Right renal pelvis (tissue), 4 donors: ENCODE data around the gene MDGA2. TPM values are rescaled to one million over a fixed set of nuclear protein-coding genes. Genes with fewer than 3 reads are reported as not detected.

ENCODE experiments used
- DNase-seq, 4 donors: peaks; one replicate each; pipeline ENCODE4 v3.0.0-alpha.2; 2013; ENCODE audit warnings: low read depth in 4 of 4, low spot score in 3 of 4, missing footprints in 1 of 4
- polyA plus RNA-seq, 4 donors: library from polyadenylated mRNA; unstranded; fragments of 120-200 nt; gene quantifications; one replicate each; pipeline ENCODE4 v1.2.1, GENCODE V29; 2013; ENCODE audit not compliant: insufficient read length in 4 of 4

The MDGA2 gene
- polyA plus RNA-seq, 4 donors = 1.8 to 2.4 (median 2.1) TPM

DNA sequence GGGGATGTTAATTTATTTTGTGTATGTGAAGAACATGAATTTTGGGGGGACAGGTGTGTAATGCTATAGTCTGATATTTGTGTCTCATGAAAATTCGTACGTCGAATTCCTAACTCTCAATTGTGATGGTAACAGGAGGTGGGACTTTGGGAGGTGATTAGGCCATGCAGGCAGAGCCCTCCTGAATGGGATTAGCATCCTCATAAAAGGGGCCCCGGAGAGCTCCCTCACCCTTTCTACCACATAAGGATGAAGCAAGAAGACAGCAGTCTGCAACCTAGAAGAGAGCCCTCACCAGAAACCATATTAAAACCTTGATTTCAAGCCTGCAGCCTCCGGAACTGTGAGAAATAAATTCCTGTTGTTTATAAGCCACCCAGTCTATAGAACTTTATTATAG lies 165.4 kb downstream of the MDGA2 start:
- DNase-seq = no peak

GRCh38 chr14:47507861-47508260 lies 167.5 kb downstream of the MDGA2 start:
- DNase-seq = no peak

DNA sequence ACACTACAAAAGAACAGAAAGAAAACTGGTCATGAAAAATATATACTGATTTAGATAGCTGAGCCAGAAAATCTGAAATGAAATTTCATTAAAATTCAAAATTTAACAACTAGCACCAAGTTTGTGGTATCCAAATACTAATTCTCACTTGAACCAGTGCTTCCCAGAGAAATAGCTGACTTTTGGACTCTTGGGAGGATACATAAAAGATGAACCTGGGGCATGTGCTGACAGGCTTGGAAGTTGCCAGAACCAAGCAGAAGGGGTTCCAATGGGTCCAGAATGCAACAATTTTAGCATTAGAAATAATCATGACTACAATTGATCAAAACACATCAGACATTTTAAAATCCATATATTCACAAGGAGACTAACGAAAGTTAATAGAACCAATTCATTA lies 175.0 kb downstream of the MDGA2 start:
- DNase-seq = no peak

- DNase-seq = no peak
These were observed 184.6 kb downstream of the MDGA2 start for GRCh38 chr14:47490766-47491165.

GRCh38 chr14:47490353-47490752 lies 185.1 kb downstream of the MDGA2 start:
- DNase-seq = no peak

GRCh38 chr14:47485421-47485820 lies 190.0 kb downstream of the MDGA2 start:
- no peak for DNase-seq

DNA sequence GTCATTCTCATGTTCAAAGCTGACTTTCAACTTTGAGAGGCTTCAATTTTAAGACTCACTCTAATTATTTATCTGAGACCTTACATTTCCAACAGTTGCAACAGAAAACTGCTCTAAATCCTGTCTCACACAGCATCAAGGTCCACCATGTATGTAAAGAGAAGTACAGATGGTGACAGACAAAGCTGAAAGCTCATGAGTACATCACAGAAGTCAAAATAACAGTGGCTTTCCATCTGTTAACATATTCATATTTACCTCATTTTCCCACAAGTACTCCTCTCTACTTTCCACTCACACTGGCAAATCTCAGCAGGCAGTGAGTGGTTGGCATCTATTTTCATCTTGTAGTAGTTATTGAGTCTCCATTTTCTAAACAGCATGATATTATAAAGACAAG lies 192.0 kb downstream of the MDGA2 start:
- no peak for DNase-seq

DNA sequence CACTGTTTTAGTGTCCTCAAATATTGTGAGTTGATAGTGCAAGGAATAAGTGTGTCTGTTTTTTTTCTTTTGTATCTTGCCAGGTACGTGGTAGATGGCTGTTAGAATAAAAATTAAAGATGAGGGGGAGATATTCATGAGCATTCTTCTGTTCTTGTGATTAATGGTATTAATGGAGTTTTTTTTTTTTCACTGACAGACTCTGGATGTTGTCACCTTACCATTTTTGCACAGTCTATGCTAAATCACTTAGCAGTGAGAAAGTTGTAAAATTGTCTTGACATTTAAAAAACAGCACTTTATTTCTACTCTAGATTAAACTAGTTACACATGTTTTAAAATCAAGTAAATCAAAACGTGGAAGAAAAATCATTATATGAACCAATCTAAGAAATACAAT lies 204.3 kb downstream of the MDGA2 start:
- no peak for DNase-seq

DNA sequence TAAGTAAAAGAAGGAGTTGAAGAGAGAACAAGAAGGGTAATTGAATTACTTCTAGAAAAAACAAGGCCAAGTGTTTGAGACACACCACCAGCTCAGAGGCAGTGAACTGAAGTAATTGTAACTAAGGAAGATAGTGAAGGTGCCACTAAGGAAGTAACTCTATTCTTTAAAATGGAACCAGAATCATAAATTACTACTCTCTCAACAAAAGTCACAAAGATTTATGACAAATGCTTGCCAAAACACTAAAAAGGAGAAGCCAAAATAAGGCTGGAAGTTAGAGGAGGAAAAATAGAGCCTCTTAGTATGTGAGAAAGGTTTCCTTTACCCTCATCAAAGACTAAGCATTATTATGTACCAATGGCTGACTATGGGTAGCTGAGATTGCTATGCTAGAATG lies 208.5 kb downstream of the MDGA2 start:
- DNase-seq = no peak

- DNase-seq = no peak
These were observed 221.4 kb downstream of the MDGA2 start for GRCh38 chr14:47454025-47454424.

DNA sequence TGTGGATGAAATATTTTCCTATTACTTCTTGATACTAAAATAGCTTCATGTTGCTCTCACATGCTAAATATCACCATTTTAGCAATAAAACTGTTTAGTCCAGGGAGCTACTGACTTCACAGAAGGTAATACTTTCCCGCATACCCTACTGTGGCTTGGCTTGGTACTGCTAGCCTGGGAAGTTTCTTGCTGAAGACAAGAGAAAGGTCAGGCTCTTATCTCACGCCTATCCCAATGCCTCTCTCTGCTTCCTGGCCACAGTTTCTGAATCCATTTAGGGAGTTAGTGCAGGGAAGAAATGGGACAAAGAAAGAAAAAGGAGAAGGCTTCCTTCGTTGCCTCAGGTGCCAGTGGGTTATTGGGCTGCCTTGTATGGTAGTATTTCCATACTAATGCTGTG lies 228.3 kb downstream of the MDGA2 start:
- DNase-seq = no peak

- DNase-seq = no peak
These were observed 233.2 kb downstream of the MDGA2 start for GRCh38 chr14:47442211-47442610.

DNA sequence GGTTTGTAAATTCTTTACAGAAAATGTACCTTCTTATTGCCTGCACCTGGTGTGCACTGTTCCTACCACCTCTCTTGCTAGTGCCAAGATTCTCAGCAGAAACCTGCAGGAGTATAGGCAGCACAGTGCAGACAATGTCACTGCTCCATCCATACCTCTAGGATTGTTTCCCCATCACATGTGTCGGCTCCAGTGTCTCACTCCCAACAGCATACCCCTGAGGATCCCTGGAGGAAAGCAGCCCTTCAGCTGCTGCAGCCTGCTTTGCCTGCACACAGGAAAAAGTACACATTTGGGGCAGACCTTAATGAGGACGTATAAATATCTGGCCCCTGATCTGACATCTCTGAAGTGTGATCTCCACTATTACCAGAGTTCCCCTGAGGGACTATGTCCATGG lies 235.5 kb downstream of the MDGA2 start:
- DNase-seq = no peak

- no peak for DNase-seq
These were observed 236.7 kb downstream of the MDGA2 start for GRCh38 chr14:47438650-47439140.

DNA sequence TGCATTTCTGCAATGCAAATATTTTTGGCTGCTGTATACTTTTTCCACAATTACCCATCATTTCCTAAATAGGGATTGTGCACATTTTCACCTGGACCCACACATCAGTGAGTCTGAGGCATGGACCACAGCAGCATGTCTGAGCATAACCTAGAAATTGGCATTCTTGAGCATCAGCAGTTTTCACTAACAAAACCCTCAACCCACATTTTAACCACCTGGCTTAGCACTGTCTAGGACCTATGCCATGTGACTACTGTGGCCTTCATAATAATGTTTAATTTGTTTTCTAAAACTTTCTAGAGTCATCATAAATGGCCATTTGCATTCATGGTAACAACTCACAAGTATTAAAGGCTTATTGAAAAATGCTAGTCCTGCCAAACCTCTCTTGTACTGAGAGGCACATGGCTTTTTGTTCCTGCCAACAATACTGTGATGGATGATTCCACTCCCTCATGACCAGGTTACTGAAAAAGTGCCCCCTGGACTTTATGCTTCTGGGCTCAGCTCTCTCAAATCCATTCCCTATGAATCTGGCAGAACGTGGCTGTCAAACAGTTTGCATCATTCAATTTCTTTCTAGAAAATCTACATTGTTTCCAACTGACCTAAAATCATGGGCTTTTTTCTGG lies 240.0 kb downstream of the MDGA2 start:
- DNase-seq = no peak

- no peak for DNase-seq
These were observed 247.8 kb downstream of the MDGA2 start for GRCh38 chr14:47427629-47428028.

- no peak for DNase-seq
These were observed 250.1 kb downstream of the MDGA2 start for GRCh38 chr14:47425302-47425701.

DNA sequence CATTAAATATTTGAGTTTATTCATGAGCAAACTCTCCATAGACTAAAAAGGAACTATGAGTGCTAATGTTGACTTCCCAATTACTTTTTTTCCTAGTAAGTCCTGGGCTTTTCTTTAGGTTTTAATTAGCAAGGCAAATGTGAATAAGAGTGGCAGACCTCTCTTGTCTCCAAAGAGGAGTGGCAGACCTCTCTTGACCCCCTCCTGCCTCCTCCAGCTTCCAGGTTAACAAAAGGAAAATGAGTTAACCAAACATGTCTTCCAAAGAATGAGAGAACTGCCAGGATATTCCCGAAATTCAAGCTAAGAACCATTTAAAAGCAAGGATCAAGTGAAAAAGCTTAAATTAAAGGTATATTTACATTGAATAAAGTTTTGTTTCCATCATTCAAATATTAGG lies 253.2 kb downstream of the MDGA2 start:
- no peak for DNase-seq

GRCh38 chr14:47411523-47411922 lies 263.9 kb downstream of the MDGA2 start:
- no peak for DNase-seq

DNA sequence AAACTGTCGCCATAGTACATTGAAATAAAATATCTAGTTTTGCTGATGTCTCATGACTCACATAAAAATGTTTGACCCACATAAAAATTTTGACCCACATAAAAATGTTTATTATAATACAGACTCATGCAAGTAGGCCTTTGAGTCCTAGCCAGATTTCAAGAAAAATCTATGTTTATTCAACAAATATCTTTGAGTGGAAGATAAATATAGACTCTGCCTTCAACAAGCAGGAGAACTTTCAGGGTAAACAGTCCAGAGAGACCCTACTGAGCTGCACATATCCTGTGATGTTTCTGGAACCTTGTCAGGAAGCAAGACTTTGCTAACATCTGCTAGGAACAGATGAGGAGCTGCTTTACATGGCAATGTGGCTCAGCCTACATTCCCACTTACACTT lies 283.1 kb downstream of the MDGA2 start:
- peak; percentile 29 to 57 (median 52) for DNase-seq

DNA sequence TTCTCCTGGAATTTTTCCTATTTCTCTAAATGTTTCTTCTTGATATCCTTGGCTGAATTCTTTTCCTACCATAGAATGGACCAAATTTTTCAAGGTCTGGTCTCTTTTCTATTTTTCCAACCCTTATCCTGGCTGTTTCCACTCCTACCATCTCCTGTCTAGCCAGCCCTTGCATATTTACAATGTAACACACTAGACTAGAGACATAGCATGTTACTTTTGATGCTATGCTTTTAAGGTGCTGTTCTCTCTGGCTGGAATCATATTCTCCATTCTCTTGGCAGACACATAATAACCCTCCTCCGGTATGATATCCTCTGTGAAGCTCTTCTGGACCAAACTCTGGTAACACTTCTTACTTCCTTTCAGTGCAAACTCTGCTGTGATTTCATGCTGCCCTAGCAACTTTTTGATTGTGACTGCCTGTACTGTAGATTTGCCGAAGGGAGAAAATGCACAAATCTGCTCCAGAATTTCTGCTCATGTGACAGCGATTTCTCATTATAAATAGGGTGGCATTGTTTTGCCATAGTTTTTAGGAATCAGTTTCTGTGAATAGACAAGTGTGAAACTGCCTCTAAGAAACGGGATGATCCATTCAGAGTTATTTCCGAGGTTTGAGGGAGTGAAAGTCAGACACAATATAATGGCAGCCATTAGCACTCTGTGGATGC lies 284.4 kb downstream of the MDGA2 start:
- DNase-seq = no peak

GRCh38 chr14:47389535-47389934 lies 285.9 kb downstream of the MDGA2 start:
- no peak for DNase-seq
